OCI-LY7 (cell line): ENCODE data around the gene ST3GAL3.

Experiments used
- CTCF ChIP-seq: fragments of 200-600 bp; sonication (generic); conservative IDR thresholded peaks from 2 replicates; pipeline ENCODE4 v1.5.1; 2014; ENCODE audit warnings: mild to moderate bottlenecking, antibody characterized with exemption, low read length, moderate library complexity, mixed read lengths
- EZH2phosphoT487 ChIP-seq: fragments of 200-600 bp; sonication (generic); IDR thresholded peaks from 2 replicates; pipeline ENCODE4 v1.6.1; 2018; ENCODE audit warnings: low read depth, borderline replicate concordance, mild to moderate bottlenecking, mixed run types, antibody characterized with exemption, low read length, moderate library complexity, mixed read lengths

DNA sequence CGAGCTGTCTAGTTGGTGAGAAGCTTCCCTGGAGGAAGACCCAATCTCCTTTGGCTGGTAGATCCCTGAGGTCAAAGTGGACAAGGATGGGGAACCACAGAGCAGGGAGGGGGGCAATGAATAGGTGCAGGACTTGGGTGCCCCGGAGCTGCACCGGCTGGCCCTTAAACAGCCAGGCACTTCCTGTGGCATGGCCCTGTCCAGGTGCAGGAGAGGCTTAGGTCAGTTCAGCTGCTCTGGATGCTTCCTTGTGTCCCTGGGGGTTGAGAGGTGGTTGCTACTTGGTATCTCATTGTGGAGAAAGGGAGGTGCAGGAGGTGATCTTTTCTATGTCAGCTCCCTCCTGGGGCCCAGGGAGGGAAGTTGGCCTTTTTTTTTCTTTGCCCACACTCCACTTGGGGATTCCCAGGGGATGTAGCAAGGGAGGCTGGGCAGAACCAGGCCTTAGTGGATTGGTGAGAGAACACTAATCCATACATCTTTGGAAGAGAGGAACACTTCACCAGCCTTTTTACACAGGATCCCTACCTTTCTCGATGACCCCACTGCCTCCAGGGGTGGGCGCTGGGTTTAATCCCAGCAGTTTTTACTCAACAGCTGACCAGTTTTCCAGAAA, 1.2 kb upstream of the ST3GAL3 start:
- no peak for TF ChIP-seq EZH2phosphoT487
- TF ChIP-seq CTCF, result no peak
